ENCODE measurements around the gene AKR1E2. TPM values are rescaled to one million over a fixed set of nuclear protein-coding genes. Genes with fewer than 3 reads are reported as not detected.
A peak's percentile ranks its signal among the peaks of the same experiment; 100 is the strongest.

AKR1E2 gene
- total RNA-seq = 9.6 and 85.6 TPM in 2 replicates

GRCh38 chr10:4825868-4826791, at the start of gene AKR1E2:
Gene AKR1E2, plus strand, starts transcription at chr10:4826207. Its CDS starts 118 bp downstream, at chr10:4826325.
- DNase-seq = peak; percentile 98

GRCh38 chr10:4776234-4776638, 49.8 kb upstream of the AKR1E2 start:
- no peak for DNase-seq

- peak; percentile 43 for DNase-seq
Measured at GRCh38 chr10:4778761-4779160, 47.2 kb upstream of the AKR1E2 start.

- no peak for DNase-seq
Measured at GRCh38 chr10:4780091-4780490, 45.9 kb upstream of the AKR1E2 start.

- DNase-seq = peak; percentile 93
Measured at GRCh38 chr10:4780782-4781181, 45.2 kb upstream of the AKR1E2 start.

GRCh38 chr10:4781955-4782354, 44.1 kb upstream of the AKR1E2 start:
- DNase-seq = no peak

GRCh38 chr10:4784667-4785333, 41.2 kb upstream of the AKR1E2 start:
- DNase-seq = no peak

GRCh38 chr10:4786043-4786839, 39.8 kb upstream of the AKR1E2 start:
- DNase-seq = no peak

- no peak for DNase-seq
Measured at GRCh38 chr10:4790045-4790444, 36.0 kb upstream of the AKR1E2 start.

GRCh38 chr10:4790922-4791321, 35.1 kb upstream of the AKR1E2 start:
- peak; percentile 61 for DNase-seq

GRCh38 chr10:4792381-4792780, 33.6 kb upstream of the AKR1E2 start:
- DNase-seq = no peak

GRCh38 chr10:4801405-4801804, 24.6 kb upstream of the AKR1E2 start:
- DNase-seq = no peak

- DNase-seq = no peak
Measured at GRCh38 chr10:4802711-4803487, 23.1 kb upstream of the AKR1E2 start.

GRCh38 chr10:4803822-4804221, 22.2 kb upstream of the AKR1E2 start:
- no peak for DNase-seq

- peak; percentile 54 for DNase-seq
Measured at GRCh38 chr10:4804465-4804864, 21.5 kb upstream of the AKR1E2 start.

- DNase-seq = no peak
Measured at GRCh38 chr10:4806534-4806933, 19.5 kb upstream of the AKR1E2 start.

- DNase-seq = peak; percentile 95
Measured at GRCh38 chr10:4807761-4808507, 18.1 kb upstream of the AKR1E2 start.

- DNase-seq = no peak
Measured at GRCh38 chr10:4809156-4809555, 16.9 kb upstream of the AKR1E2 start.

- DNase-seq = peak; percentile 25
Measured at GRCh38 chr10:4810092-4810491, 15.9 kb upstream of the AKR1E2 start.

GRCh38 chr10:4812046-4812445, 14.0 kb upstream of the AKR1E2 start:
- no peak for DNase-seq

GRCh38 chr10:4813023-4813422, 13.0 kb upstream of the AKR1E2 start:
- DNase-seq = peak; percentile 78

Data from dermis blood vessel endothelial cell (primary cell).